ENCODE data around the gene FGR. TPM values are rescaled to one million over a fixed set of nuclear protein-coding genes. Genes with fewer than 3 reads are reported as not detected.

Gene FGR
- total RNA-seq, 2 donors from 2014 or later = 3.3 to 12.6 TPM

DNA sequence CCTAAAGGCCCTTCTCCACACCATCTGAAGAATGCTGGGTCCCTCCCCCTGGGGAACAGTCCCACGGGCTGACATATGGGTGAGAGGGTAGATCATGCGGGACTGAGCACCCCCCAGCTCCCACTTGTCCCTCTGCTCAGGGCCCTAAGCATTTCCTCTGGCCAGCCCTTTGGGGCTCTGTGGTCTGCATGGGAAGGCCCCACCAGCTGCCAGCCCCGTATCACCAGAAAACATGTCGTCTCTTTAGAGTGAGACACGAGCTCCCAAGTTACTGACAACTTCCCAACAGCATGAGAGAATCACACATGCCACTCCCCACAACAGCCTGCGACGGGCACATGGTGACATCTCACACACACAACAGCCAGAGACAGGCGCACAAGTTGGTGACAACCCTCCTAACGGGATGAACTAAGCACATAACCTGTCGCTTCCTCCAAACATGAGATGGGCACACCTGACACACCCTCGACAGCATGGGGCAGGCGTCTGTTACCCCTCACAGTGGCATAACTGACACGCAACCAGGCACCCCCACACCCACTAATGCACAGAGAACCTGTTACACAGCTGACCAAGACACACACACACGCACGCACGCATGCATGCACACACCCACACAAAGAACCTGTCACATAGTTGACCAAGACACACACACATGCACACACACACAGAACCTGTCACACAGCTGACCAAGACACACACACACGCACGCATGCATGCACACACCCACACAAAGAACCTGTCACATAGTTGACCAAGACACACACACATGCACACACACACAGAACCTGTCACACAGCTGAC, 72.2 kb downstream of the FGR start:
- DNase-seq (no peak), ATAC-seq (no peak)
- no peaks in the 10 kb centered on the region for H3K9me3 ChIP-seq (ENCODE audit: control insufficient read depth, low read length, poor library complexity, severe bottlenecking)
- Mint-ChIP-seq H3K36me3 (ENCODE audit: low read depth) (peaks cover 2% of the 10 kb centered on the region), H3K27ac (no peak overlapping the region), H3K4me3 (no peak overlapping the region), H3K27me3 (no peaks in the 10 kb centered on the region), H3K4me1 (peaks cover 32% of the 10 kb centered on the region)

Other genes with a start within 250 kb of the FGR start
- under 1 TPM in 1 of 2 donors, not detected in 1; 0.30 TPM for gene GPR3, start 242.6 kb downstream of the FGR start, total RNA-seq
- gene WASF2, start 145.0 kb downstream of the FGR start, total RNA-seq = 100 to 1,000 TPM; 124 to 144 TPM
- 10 to 100 TPM; 15.9 to 18.7 TPM for gene AHDC1, start 31.0 kb downstream of the FGR start, total RNA-seq
- gene IFI6, start 37.0 kb upstream of the FGR start, total RNA-seq = 10 to 100 TPM; 25.7 to 26.4 TPM
- 10 to 100 TPM; 17.7 to 25.9 TPM for gene FAM76A, start 90.8 kb upstream of the FGR start, total RNA-seq
- 10 to 100 TPM; 23.4 to 27.7 TPM for gene STX12, start 138.0 kb upstream of the FGR start, total RNA-seq
- gene PPP1R8, start 195.6 kb upstream of the FGR start, total RNA-seq = 10 to 100 TPM; 19.6 to 21.4 TPM
- 10 to 100 TPM; 33.6 to 72.0 TPM for gene THEMIS2, start 237.4 kb upstream of the FGR start, total RNA-seq